NCI-H128 (cell line): ENCODE data around the gene RIN3.

Experiments used
- DNase-seq: peaks from one replicate; lab custom pipeline; 2025; ENCODE audit not compliant: unreplicated experiment; lab: John Stamatoyannopoulos, UW

The RIN3 gene

GRCh38 chr14:92506231-92506630 lies 7.3 kb upstream of the RIN3 start:
- DNase-seq = no peak

DNA sequence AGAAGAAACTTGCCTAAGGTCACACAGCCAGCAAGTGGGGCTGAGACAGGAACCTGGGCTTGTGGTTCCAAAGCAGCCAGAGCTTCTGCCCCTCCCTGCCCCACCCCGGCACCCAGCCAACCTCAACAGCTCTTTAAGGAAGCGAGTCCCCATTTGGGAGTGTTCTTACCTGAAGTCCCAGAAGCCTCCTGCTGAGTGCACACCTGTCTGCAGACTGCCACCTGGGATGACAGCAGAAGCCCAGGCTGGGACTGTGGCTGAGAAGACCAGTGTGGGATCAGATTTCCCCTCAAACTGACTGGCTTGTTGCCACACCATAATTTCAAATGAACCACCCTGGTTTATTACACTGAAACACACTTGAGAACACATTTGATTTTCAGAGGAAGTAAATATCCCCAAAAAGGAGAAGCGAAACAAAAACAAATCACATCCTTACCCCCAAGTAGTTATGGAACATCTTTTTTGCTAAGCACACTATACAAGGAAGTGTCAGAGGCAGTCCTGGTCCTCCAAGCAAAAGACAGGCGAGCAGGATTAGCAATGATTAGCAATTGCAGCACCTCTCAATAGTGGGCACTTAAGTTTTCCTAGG lies 6.3 kb upstream of the RIN3 start:
- peak; percentile 96 for DNase-seq

DNA sequence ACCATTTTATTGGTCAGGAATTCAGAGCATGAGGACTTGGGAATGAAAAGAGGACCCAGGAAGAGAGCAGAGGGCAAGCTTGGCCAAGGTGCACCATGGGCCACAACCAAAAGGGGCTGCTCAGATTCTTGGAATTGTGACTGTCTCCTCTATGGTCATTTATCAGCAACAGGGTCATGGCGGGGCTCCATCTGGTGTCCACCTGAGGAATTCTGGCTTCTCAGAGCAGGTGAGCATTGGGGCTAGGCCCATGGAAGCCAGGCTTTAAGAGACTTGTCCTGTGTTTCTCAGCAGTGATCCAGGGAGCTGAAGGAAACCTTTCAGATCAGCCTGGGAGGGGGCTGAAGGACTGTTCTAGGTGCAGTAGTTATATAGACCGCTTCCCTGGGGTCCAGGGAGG lies 2.6 kb upstream of the RIN3 start:
- DNase-seq = no peak

- DNase-seq = no peak
Observed at GRCh38 chr14:92511453-92512238, 1.9 kb upstream of the RIN3 start.

GRCh38 chr14:92512807-92513203 lies 776 bp upstream of the RIN3 start:
- no peak for DNase-seq

- no peak for DNase-seq
Observed at GRCh38 chr14:92513966-92514843, 624 bp downstream of the RIN3 start.

GRCh38 chr14:92514844-92515514 lies 1.4 kb downstream of the RIN3 start:
- DNase-seq = no peak

GRCh38 chr14:92515546-92516343 lies 2.2 kb downstream of the RIN3 start:
- no peak for DNase-seq

DNA sequence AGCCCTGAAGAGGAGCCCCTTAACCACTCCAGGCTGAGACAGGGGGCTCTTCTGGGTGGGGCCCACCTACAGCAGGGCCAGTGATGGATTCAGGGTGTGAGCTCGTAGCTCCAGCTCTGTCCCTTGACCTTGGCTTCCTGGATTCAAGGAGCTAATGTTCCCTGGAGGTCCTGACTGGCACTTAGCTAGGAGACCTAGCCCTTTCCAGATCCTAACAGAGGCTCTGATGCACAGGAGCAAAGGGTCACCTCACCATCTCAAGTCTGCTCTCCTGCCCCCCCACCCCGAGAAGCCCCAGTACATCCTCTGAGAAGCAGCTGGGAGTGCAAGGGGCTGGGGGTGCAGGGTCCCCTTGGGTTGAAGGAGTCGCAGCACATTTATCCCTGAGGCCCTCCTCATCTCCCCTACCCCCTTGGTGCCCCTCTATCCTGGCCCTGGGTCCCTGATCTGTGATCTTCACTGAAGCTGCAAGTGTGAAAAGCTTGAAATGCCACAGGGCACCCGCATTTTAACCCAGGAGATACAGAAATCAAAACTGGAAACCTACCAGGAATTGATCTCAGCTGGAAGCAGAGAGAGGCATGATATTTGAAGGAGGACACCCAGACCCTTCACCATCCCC lies 2.9 kb downstream of the RIN3 start:
- no peak for DNase-seq

- no peak for DNase-seq
Observed at GRCh38 chr14:92516966-92517506, 3.5 kb downstream of the RIN3 start.

DNA sequence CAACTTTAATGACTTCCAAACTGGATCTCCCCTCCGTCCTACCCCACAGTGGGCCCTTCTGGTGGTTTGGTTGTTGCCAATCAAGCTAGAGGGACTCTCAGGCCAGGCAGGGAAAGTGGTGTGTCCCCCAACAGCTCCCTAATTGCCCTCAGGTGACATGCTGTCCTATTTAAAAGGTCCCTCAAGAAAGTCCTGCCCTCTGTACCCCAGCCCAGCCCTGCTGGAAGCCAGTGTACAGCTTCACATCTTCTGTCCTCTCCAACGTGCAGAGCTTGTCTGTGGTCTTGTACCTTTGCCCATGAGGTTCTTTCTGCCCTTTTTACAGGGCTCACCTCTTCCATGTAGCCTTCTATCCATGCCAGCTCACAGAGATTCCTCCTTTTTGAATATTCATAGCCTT lies 4.2 kb downstream of the RIN3 start:
- no peak for DNase-seq

- no peak for DNase-seq
Observed at GRCh38 chr14:92519246-92520101, 5.9 kb downstream of the RIN3 start.

- DNase-seq = no peak
Observed at GRCh38 chr14:92520102-92521057, 6.8 kb downstream of the RIN3 start.

GRCh38 chr14:92521058-92521415 lies 7.5 kb downstream of the RIN3 start:
- DNase-seq = no peak

DNA sequence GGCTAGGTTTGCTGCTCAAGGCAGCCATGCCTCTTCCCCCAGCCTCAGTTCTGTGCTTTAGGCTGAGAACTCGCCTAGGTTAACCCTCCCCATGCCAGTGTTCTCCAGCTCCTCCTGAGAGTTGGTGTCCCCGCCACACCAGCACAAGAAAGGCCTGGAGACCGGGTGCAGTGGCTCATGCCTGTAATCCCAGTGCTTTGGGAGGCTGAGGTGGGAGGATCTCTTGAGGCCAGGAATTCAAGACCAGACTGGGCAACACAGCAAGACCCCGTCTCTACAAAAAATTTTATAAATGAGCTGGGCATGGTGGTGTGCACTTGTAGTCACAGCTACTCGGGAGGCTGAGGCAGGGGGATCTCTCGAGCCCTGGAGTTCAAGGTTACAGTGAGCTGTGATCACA lies 10.2 kb downstream of the RIN3 start:
- no peak for DNase-seq

DNA sequence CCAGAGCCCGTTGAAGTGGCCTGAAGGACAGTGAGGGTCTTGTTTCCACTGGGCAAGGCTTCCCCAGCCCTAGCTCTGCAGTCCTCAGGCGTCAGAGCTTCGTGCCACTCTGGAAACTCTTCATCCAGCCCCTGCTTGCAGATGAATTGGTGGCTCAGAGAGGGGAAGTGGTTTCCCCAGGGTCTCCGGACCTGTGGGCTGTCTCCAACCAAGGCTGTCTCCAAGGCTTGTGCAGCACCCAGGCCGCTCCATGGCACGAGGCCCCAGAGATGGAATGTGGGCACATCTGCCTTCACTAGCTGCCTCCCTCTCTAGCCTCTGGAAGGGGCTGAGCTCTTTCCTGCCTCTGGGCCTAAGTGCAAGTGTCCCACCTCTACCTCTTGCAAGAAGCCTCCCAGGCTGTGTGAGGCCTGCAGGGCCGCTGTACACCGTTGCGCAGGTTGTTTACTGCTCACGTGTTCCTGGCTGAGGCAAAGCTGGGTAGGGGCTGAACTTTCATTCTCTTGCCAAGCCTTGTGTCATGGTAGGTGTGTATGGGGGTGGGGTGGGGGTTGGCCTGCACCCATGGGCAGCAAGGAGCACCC lies 11.1 kb downstream of the RIN3 start:
- DNase-seq = no peak

- DNase-seq = no peak
Observed at GRCh38 chr14:92525322-92526095, 11.9 kb downstream of the RIN3 start.
